K562 (cell line): Measurements from ENCODE around the gene APEX2. TPM values are rescaled to one million over a fixed set of nuclear protein-coding genes. Genes with fewer than 3 reads are reported as not detected.

ENCODE experiments used
- ARID1B ChIP-seq: fragments of 450-650 bp; IDR thresholded peaks from 2 replicates; pipeline ENCODE4 v1.6.1; 2016; ENCODE audit warnings: antibody characterized with exemption, mild to moderate bottlenecking, inconsistent platforms
- BCLAF1 ChIP-seq, 2 experiments: fragments of 450-650 bp in 1 of 2; IDR thresholded peaks; 2 replicates each; pipeline ENCODE4 v1.6.1; 2011 to 2017; ENCODE audit warnings: low read depth in 2 of 2, antibody characterized with exemption in 1 of 2, borderline replicate concordance in 1 of 2, low read length in 1 of 2, mild to moderate bottlenecking in 1 of 2, mixed read lengths in 1 of 2; ENCODE audit not compliant: control insufficient read depth in 1 of 2
- C11orf30 ChIP-seq: fragments of 450-650 bp; IDR thresholded peaks from 2 replicates; pipeline ENCODE4 v1.6.1; 2016; ENCODE audit warnings: low read depth, mild to moderate bottlenecking
- CHAMP1 ChIP-seq: fragments of 450-650 bp; IDR thresholded peaks from 2 replicates; pipeline ENCODE4 v1.6.1; 2016; ENCODE audit warnings: mild to moderate bottlenecking
- CHCHD3 ChIP-seq: fragments of 250-450 bp; sonication (Bioruptor Pico); IDR thresholded peaks from 2 replicates; pipeline ENCODE4 v2.1.2; 2022; ENCODE audit warnings: mild to moderate bottlenecking
- CHD1 ChIP-seq: fragments of 200-600 bp; sonication (generic); IDR thresholded peaks from one replicate; pipeline ENCODE4 v1.6.1; 2012; ENCODE audit warnings: mild to moderate bottlenecking, moderate library complexity, low read length, inconsistent platforms
- DDX20 ChIP-seq: fragments of 450-650 bp; IDR thresholded peaks from 2 replicates; pipeline ENCODE4 v1.6.1; 2016; ENCODE audit warnings: missing genetic modification characterization, low read depth, mild to moderate bottlenecking, missing compliant biosample characterization, moderate library complexity
- ELF1 ChIP-seq: fragments of 200-800 bp; sonication (Bioruptor generic); IDR thresholded peaks from 2 replicates; pipeline ENCODE4 v1.6.1; 2016; ENCODE audit warnings: missing genetic modification characterization, missing compliant biosample characterization
- EZH2 ChIP-seq: IDR thresholded peaks from 2 replicates; pipeline ENCODE4 v1.6.1; 2012; ENCODE audit warnings: low read depth, mild to moderate bottlenecking, inconsistent platforms, low read length, borderline replicate concordance
- GABPA ChIP-seq: fragments of 200-800 bp; sonication (Bioruptor generic); conservative IDR thresholded peaks from 2 replicates; pipeline ENCODE4 v1.6.1; 2016; ENCODE audit warnings: low read depth, missing genetic modification characterization, missing compliant biosample characterization
- MYC ChIP-seq, 2 experiments: fragments of 250-450 bp in 1 of 2; sonication (Bioruptor Pico) in 1 of 2; IDR thresholded peaks; 2 replicates each; pipeline versions ENCODE4 v1.5.1 to v1.6.1; 2012 to 2021; ENCODE audit warnings: low read depth in 2 of 2, borderline replicate concordance in 1 of 2, improper control_type of control experiment in 1 of 2, low read length in 1 of 2, mild to moderate bottlenecking in 1 of 2, moderate library complexity in 1 of 2
- PKNOX1 ChIP-seq: fragments of 450-650 bp; IDR thresholded peaks from 2 replicates; pipeline ENCODE4 v1.6.1; 2016
- RBBP5 ChIP-seq: fragments of 200-600 bp; sonication (generic); IDR thresholded peaks from 2 replicates; pipeline ENCODE4 v1.6.1; 2012; ENCODE audit warnings: borderline replicate concordance, mild to moderate bottlenecking, low read length, control low read depth, inconsistent platforms; ENCODE audit not compliant: insufficient read depth, poor library complexity, severe bottlenecking
- RBFOX2 ChIP-seq: fragments of 200-400 bp; formaldehyde crosslinking; IDR thresholded peaks from 2 replicates; pipeline ENCODE4 v1.6.1; 2017; ENCODE audit warnings: low read depth, mild to moderate bottlenecking, low read length, moderate library complexity
- SNAPC5 ChIP-seq: fragments of 250-450 bp; sonication (Bioruptor Pico); IDR thresholded peaks from 2 replicates; pipeline ENCODE4 v1.8.0; 2021; ENCODE audit warnings: moderate library complexity, mild to moderate bottlenecking, inconsistent platforms
- VEZF1 ChIP-seq: fragments of 200-800 bp; sonication (Bioruptor generic); IDR thresholded peaks from 2 replicates; pipeline ENCODE4 v1.6.1; 2017; ENCODE audit warnings: missing genetic modification characterization, missing compliant biosample characterization
- ZFX ChIP-seq: sonication (generic); formaldehyde crosslinking; IDR thresholded peaks from 2 replicates; pipeline ENCODE4 v1.8.0; 2022; ENCODE audit warnings: mild to moderate bottlenecking, missing genetic modification reagents, moderate library complexity
- polyA plus RNA-seq, 8 experiments: library from polyadenylated mRNA; depleted of rRNA in 4 of 8; stranded (reverse) in 5 of 8; unstranded in 3 of 8; fragments of >200 nt; fragmentation: Nextera tagmentation in 2 of 8; fragmentation: Illumina TruSeq in 1 of 8; extraction: Ambion mirVana in 2 of 8; extraction: Trizol in 1 of 8; gene quantifications; 2 replicates each; pipeline versions ENCODE4 v1.2.1 to v1.2.3, GENCODE V29; 2011 to 2014; ENCODE audit warnings: inconsistent platforms in 1 of 8, missing spikeins in 1 of 8
- total RNA-seq, 7 experiments: library from RNA; depleted of rRNA in 6 of 7; stranded (reverse); fragments of >200 nt in 6 of 7; fragmentation: Illumina TruSeq in 2 of 7; extraction: Trizol in 2 of 7; gene quantifications; 2 replicates each; pipeline versions ENCODE4 v1.2.1 to v1.2.3, GENCODE V29; 2011 to 2021; ENCODE audit warnings: low replicate concordance in 1 of 7

APEX2 gene
- total and polyA plus RNA-seq, 9 of the 15 experiments (the other 6 are each of a cell fraction or from before 2014, with no cell fraction given) = 9.4 to 34.2 (median 25.9) TPM

GRCh38 chrX:54999717-55000598 is at the start of gene APEX2 (continued):
- no peak for TF ChIP-seq SNAPC5 (CRISPR knock-in tag)
- no peak for TF ChIP-seq DDX20 (tag)
- TF ChIP-seq RBFOX2 = peak; percentile 90
- TF ChIP-seq CHAMP1 = no peak
- peak; percentile 84 for TF ChIP-seq ELF1 (tag)
- TF ChIP-seq CHCHD3 = no peak
- peak; percentile 64 for TF ChIP-seq PKNOX1
- no peak for TF ChIP-seq BCLAF1 (IDR thresholded peaks at IDR 0.05; ENCODE audit: borderline replicate concordance in 1 of 2, control insufficient read depth in 1 of 2, low read depth in 2 of 2, low read length in 1 of 2)
- TF ChIP-seq VEZF1 (CRISPR knock-in tag) = peak; percentile 76
- peak; percentile 44 for TF ChIP-seq CHD1
- no peak for TF ChIP-seq ARID1B
- peak; percentile 16 for TF ChIP-seq RBBP5
- TF ChIP-seq MYC (IDR thresholded peaks at IDR 0.05; ENCODE audit: low read depth, low read length) = peak; percentile 37; the same call in 1 of the 2 replicates
- no peak for TF ChIP-seq MYC (CRISPR knock-in tag; IDR thresholded peaks at IDR 0.05; ENCODE audit: borderline replicate concordance, low read depth)
- peak; percentile 57 for TF ChIP-seq C11orf30
- no peak for TF ChIP-seq ZFX (CRISPR knock-in tag)
- TF ChIP-seq GABPA (tag) = peak; percentile 80
- TF ChIP-seq EZH2 = no peak
